Erythroblast (primary cell): Measurements from ENCODE around the gene RPS4Y1.

Source experiments
- GATA1 ChIP-seq: IDR thresholded peaks from 2 replicates; pipeline ENCODE4 v1.6.1; 2011; ENCODE audit warnings: low read depth, mild to moderate bottlenecking, control low read depth, low read length, moderate library complexity
- POLR2A ChIP-seq: IDR thresholded peaks from 2 replicates; pipeline ENCODE4 v1.6.1; 2011; ENCODE audit warnings: mild to moderate bottlenecking, low read length

DNA sequence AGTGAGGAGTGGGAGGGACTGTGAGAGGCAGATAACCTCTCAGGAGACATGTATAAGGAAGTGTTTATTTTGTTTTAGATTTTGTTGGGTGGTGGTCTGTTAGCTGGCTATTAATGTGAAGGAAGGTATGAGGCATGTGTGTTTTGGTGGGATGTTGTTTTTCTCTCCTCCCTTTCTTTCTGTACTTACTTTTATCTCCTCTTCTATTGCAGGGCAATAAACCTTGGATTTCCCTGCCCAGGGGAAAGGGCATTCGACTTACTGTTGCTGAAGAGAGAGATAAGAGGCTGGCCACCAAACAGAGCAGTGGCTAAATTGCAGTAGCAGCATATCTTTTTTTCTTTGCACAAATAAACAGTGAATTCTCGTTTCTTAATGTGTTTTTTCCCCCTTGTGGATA lies 25.2 kb downstream of the RPS4Y1 start:
- TF ChIP-seq POLR2A = no peak
- no peak for TF ChIP-seq GATA1
